ENCODE measurements around the gene SDK2.
"Not testable (repeated sequence)": the region's sequence is repeated elsewhere in the genome, so short reads cannot be mapped to it uniquely, and the experiment has no call there.

The SDK2 gene

DNA sequence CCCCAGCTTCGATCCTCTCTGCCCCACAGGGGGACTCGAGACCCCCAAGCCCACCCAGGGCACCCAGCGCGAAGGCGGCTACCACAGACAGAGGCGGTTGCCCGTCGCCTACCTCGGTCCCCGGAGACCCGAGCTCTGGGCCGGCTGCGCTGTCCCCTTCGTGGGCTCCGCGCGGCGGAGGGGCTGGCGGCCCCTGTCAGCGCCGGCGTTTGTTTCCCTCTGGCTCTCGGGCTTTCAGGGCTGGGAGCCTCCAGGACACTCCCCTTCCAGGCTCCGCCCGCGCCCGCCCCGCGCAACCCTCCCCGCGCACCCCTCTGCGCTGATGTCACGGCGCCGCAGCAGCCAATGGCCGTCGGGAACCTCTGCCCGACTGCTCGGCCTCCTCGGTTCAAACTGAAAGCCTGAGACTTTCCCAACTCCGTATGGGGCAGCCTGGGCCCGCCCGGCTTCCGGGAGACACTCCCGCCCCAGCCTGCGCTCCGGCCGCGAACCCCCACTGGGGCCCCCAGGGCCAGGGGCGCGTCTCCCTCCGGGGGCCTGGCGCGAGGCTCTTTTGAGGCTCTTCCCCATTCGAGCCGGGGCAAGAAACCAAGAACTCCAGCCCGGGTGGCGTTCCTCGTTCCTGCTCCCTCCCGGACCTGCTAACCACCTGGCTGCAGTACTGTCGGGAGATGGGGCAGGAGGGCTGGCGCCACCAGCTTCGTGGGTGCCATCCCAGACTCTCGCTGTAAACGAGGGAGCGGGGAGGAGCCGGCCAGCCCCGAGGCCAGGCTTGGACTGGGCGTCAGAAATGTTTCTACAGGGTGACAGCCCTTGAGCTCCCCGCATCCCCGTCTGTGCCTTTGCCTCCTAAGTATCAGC, 332.2 kb downstream of the SDK2 start, which contains the start of gene CDC42EP4:
TSS of gene CDC42EP4 (minus strand) at position 221 of the 861 bp plus-strand sequence. CDS start 25,501 bp downstream, outside the sequence.
- in situ Hi-C loops (cut with MboI; ENCODE audit: low sequenced_read_pairs, unreplicated experiment), result no loop called here
- TF ChIP-seq, protein P1, sequence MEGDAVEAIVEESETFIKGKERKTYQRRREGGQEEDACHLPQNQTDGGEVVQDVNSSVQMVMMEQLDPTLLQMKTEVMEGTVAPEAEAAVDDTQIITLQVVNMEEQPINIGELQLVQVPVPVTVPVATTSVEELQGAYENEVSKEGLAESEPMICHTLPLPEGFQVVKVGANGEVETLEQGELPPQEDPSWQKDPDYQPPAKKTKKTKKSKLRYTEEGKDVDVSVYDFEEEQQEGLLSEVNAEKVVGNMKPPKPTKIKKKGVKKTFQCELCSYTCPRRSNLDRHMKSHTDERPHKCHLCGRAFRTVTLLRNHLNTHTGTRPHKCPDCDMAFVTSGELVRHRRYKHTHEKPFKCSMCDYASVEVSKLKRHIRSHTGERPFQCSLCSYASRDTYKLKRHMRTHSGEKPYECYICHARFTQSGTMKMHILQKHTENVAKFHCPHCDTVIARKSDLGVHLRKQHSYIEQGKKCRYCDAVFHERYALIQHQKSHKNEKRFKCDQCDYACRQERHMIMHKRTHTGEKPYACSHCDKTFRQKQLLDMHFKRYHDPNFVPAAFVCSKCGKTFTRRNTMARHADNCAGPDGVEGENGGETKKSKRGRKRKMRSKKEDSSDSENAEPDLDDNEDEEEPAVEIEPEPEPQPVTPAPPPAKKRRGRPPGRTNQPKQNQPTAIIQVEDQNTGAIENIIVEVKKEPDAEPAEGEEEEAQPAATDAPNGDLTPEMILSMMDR (IDR thresholded peaks at IDR 0.05; ENCODE audit: borderline replicate concordance, control extremely low read depth, extremely low read depth, insufficient read depth, missing control alignments), result no peak
- DNase-seq (ENCODE audit: low spot score), result peak; percentile 93

DNA sequence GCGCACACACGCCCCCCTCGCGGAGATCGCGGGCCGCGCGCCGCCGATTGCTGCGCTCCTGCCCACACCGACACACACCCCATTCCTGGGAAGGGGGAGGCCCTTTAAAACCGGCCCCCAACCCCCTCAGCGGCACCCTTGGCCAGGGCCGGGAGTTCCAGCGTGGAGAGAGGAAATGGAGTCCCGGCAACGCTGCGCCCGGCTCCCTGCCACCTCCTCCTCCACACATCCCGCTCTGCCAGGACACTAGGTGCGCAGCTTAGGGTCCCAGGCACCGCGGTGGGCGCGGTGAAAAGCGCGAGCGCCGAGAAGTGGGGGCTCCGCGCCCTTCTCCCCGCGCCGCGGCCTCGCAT, 332.8 kb downstream of the SDK2 start:
- in situ Hi-C loops (cut with MboI; ENCODE audit: low sequenced_read_pairs, unreplicated experiment), result no loop called here
- TF ChIP-seq, protein P1 (IDR thresholded peaks at IDR 0.05; ENCODE audit: borderline replicate concordance, control extremely low read depth, extremely low read depth, insufficient read depth, missing control alignments), result no peak
- DNase-seq (ENCODE audit: low spot score), result no peak

DNA sequence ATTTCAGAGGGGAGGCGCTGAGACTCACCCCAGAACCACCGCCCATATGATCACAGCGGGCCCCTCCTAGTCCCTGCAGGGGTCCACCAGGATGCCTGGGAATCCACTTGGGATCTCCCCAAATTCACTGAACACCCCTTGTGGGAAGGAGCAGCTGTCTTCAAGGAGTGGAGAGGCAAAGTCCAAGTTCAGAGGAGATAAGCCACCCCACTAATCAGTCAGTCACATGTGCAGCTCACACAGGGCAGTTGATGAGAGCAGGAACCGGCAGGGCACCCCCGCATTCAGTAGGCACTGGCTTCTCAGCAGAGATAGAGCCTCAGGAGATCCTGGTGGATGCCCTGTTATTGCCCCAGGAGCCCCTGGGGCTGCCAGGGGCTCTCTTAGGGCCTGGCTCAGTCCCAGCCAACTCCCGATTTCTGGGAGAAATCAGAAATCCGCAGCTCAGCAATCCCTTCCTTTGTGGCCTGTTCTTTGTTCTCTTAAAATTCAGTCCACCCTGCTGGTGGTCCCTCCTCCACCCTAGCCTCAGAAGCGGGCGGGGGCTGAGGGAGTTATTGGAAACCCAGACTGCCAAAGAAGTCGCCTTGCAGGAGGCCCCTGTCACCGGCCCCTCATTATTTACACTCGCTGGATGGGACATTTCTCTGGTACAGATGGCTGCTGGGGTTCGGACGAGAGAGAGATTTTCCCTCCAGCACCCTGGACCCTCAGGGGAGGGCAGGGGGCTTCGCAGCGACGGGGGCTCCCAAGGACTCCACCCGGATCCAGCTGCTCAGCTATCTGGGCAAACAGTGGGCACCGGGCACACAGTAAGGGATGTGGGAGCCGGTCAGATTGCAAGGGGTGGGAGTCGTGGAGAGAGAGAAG, 334.3 kb downstream of the SDK2 start:
- in situ Hi-C loops (cut with MboI; ENCODE audit: low sequenced_read_pairs, unreplicated experiment), result no loop called here

DNA sequence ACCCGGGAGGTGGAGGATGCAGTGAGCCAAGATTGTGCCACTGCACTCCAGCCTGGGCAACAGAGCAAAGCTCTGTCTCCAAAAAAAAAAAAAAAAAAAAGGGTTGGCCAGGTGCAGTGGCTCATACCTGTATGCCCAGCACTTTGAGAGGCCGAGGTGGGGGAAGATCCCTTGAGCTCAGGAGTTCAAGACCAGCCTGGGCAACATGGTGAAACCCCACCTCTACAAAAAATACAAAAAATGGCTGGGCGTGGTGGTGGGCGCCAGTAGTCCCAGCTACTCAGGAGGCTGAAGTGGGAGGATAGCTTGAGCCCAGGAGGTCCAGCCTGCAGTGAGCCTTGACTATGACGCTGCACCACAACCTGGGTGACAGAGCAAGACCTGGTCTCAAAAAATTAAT, 335.3 kb downstream of the SDK2 start:
- in situ Hi-C loops (cut with MboI; ENCODE audit: low sequenced_read_pairs, unreplicated experiment); DNase-seq (ENCODE audit: low spot score): not testable (repeated sequence)

More for the DNA sequence above, 334.3 kb downstream of the SDK2 start:
- DNase-seq (ENCODE audit: low spot score), result no peak
- TF ChIP-seq, protein P1 (IDR thresholded peaks at IDR 0.05; ENCODE audit: borderline replicate concordance, control extremely low read depth, extremely low read depth, insufficient read depth, missing control alignments), result no peak

DNA sequence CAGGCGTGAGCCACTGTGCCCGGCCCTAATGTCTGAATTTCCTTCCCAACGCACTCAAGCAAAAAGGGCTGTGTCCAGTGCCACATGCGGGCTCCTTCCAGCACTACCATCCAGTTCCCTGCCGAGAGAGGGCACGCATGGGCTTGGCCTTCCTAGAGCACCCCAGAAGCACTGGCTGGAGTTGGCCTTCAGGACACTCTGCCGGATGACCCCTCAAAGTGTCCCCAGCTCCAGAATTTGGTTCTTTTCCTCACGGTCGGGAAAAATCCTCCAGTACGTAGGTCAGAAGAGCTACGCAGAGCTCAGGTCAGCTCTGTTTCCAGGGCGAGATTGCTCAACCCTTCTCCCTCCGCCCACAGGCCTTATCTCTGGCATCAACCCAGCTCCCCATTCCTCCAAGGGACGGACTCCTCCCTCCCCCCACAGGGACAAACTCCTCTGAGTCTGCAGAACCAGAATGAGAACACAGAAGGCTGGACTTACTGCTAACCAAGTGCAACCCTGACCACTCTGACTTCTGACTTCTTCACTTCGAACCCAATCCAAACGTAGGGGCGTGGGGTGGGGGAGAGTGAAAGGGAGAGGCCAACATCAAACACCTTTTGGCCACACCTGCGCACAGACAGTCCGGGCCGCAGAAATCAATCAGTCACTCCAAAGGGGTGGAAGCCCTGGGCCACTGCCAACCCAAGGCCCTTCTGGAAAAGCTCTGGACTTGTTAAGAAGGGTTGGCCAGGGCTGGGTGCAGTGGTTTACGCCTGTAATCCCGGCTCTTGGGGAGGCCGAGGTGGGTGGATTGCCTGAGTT, 336.0 kb downstream of the SDK2 start:
- in situ Hi-C loops (cut with MboI; ENCODE audit: low sequenced_read_pairs, unreplicated experiment), result no loop called here
- DNase-seq (ENCODE audit: low spot score), result no peak
- TF ChIP-seq, protein P1 (IDR thresholded peaks at IDR 0.05; ENCODE audit: borderline replicate concordance, control extremely low read depth, extremely low read depth, insufficient read depth, missing control alignments), result no peak

DNA sequence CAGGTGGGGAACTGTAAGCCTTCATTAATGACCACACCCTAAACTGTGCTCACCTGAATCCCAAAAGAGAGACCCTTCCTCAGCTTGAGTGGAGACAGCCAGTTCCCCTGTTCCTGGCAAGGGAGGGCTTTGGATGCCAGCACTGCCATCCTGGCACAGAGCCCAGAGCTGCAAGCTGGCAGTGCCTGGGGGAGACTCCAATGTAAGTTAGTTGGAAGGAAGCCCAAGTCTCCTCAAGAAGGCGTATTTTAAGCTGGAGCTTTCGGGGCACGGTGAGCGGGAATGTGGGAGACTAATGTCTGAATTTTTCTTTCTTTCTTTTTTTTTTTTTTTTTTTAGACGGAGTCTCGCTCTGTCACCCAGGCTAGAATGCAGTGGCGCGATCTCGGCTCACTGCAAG, 337.1 kb downstream of the SDK2 start:
- TF ChIP-seq, protein P1 (IDR thresholded peaks at IDR 0.05; ENCODE audit: borderline replicate concordance, control extremely low read depth, extremely low read depth, insufficient read depth, missing control alignments), result no peak
- DNase-seq (ENCODE audit: low spot score), result no peak
- in situ Hi-C loops (cut with MboI; ENCODE audit: low sequenced_read_pairs, unreplicated experiment), result no loop called here
